ENCODE results near the gene GLIS1. TPM values are rescaled to one million over a fixed set of nuclear protein-coding genes. Genes with fewer than 3 reads are reported as not detected.

GLIS1 gene
- total and polyA plus RNA-seq, 2 of the 8 experiments (the other 6 are each of a cell fraction or from before 2014, with no cell fraction given): 0.15 to 0.22 TPM

DNA sequence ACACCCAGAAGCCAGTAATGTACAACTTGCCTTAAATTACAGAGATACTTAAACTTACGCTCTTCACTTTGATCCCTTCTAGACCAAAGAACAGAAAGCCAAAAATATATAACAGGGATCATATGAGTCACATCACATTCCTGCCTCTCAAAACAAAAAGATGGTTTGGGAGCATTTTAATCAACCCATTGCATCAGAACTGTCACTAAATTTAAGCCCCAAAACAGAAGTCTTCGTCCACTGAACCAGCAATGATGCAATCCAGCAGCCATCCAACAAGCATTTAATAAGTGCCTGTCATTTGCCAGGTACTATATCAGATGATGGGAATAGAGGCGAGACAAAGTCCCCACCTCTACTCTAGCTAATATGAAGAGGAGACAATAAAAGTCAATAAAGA lies 42.7 kb upstream of the GLIS1 start:
- Histone ChIP-seq H3K79me2 (ENCODE audit: control insufficient read depth in 1 of 2, insufficient read depth in 2 of 2, low read length in 2 of 2) (no peaks in the 10 kb centered on the region), H3K79me1 (ENCODE audit: low read depth, low read length) (no peaks in the 10 kb centered on the region), H4K8ac (ENCODE audit: extremely low read depth, insufficient read depth, low read length) (no peak overlapping the region), H3K4me1 (replicated peaks in 1 of 4; ENCODE audit: control insufficient read depth in 3 of 4, insufficient read depth in 4 of 4, low read length in 3 of 4) (no peaks in the 10 kb centered on the region), H3K4ac (replicated peaks; ENCODE audit: insufficient read length, low read depth, low read length) (no peak overlapping the region), H3K27ac (ENCODE audit: low read depth, low read length) (no peak overlapping the region), H3K36me3 (ENCODE audit: control insufficient read depth in 2 of 4, insufficient read depth in 4 of 4, low read length in 3 of 4) (peaks cover 3 to 35% (median 19%) of the 10 kb centered on the region in 4 experiments; a peak in 7 of 8 replicates), H3K4me3 (ENCODE audit: extremely low read depth in 1 of 4, insufficient read depth in 2 of 4, low read depth in 3 of 4, low read length in 4 of 4) (no peak overlapping the region), H3K9ac (replicated peaks in 1 of 4; ENCODE audit: extremely low read depth in 1 of 4, low read depth in 3 of 4, low read length in 3 of 4) (no peak overlapping the region), H2BK20ac (ENCODE audit: low read length) (no peak overlapping the region), H2BK120ac (replicated peaks; ENCODE audit: low read depth, low read length) (no peak overlapping the region), H4K91ac (replicated peaks; ENCODE audit: insufficient read length, low read length) (no peak overlapping the region), H3K9me3 (ENCODE audit: insufficient read depth in 2 of 2, low read depth in 1 of 2, low read length in 1 of 2) (no peaks in the 10 kb centered on the region), H2AK5ac (ENCODE audit: low read depth, low read length) (no peak overlapping the region), H3K23me2 (ENCODE audit: low read depth, low read length) (no peaks in the 10 kb centered on the region), H2BK15ac (ENCODE audit: low read length) (no peak overlapping the region), H4K5ac (ENCODE audit: insufficient read length, low read depth, low read length) (no peak overlapping the region), H3K27me3 (replicated peaks in 1 of 4; ENCODE audit: control insufficient read depth in 3 of 4, extremely low read depth in 1 of 4, insufficient read depth in 3 of 4, low read length in 3 of 4) (no peaks in the 10 kb centered on the region), H3K23ac (ENCODE audit: insufficient read length) (no peak overlapping the region), H3K56ac (replicated peaks; ENCODE audit: insufficient read length, low read depth, low read length) (no peak overlapping the region), H3K14ac (ENCODE audit: insufficient read length) (no peak overlapping the region), H2BK12ac (ENCODE audit: low read depth, low read length) (no peak overlapping the region), H2BK5ac (ENCODE audit: low read depth, low read length) (no peak overlapping the region), H3K18ac (ENCODE audit: extremely low read depth, low read length) (no peak overlapping the region), H4K20me1 (replicated peaks in 1 of 2; ENCODE audit: control insufficient read depth in 1 of 2, insufficient read depth in 2 of 2, low read length in 2 of 2) (peaks cover 0 to 1% of the 10 kb centered on the region in 2 experiments), H2AFZ (ENCODE audit: low read length) (no peak overlapping the region), H3K4me2 (ENCODE audit: insufficient read depth in 1 of 2, low read depth in 2 of 2, low read length in 2 of 2) (no peak overlapping the region)
- 92% methylated on average over 3 of the region's 3 CpGs; no CpG with 5 or more reads in 1 of the 2 experiments for WGBS, 2 experiments (ENCODE audit: extremely low coverage in 1 of 2, insufficient coverage in 1 of 2, insufficient read length in 1 of 2, insufficient replicate concordance in 2 of 2, low coverage in 1 of 2, low lambda C conversion rate in 2 of 2, missing lambda C conversion rate in 1 of 2)
- DNase-seq (ENCODE audit: low read depth in 1 of 2, low spot score in 2 of 2) (no peak), FAIRE-seq (no peak)
- ChIA-PET POLR2A (ENCODE audit: partially characterized antibody) (no interaction called here), CTCF (ENCODE audit: partially characterized antibody) (no interaction called here)
- TF ChIP-seq, protein P1, sequence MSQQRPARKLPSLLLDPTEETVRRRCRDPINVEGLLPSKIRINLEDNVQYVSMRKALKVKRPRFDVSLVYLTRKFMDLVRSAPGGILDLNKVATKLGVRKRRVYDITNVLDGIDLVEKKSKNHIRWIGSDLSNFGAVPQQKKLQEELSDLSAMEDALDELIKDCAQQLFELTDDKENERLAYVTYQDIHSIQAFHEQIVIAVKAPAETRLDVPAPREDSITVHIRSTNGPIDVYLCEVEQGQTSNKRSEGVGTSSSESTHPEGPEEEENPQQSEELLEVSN (IDR thresholded peaks at IDR 0.05): no peak
- TF ChIP-seq CBX8 (IDR thresholded peaks at IDR 0.05; ENCODE audit: borderline replicate concordance, low read depth, low read length): no peak
- no peak for TF ChIP-seq EP300 (IDR thresholded peaks at IDR 0.05; ENCODE audit: borderline replicate concordance in 1 of 2, low read depth in 2 of 2, low read length in 2 of 2)
- no peak for TF ChIP-seq SRF (IDR thresholded peaks at IDR 0.05; ENCODE audit: low read depth, low read length)
- TF ChIP-seq SIRT6 (IDR thresholded peaks at IDR 0.05; ENCODE audit: low read length): no peak
- TF ChIP-seq JUND (IDR thresholded peaks at IDR 0.05; ENCODE audit: low read length): no peak
- no peak for TF ChIP-seq RXRA (IDR thresholded peaks at IDR 0.05; ENCODE audit: insufficient read depth, low read depth, low read length)
- TF ChIP-seq RAD21 (IDR thresholded peaks at IDR 0.05 in 1 of 2, conservative IDR thresholded peaks at IDR 0.05 in 1 of 2; ENCODE audit: low read depth in 2 of 2, low read length in 2 of 2): no peak

All from H1 (cell line).